Lung (tissue), 12 donors: ENCODE results near the gene RAMP3. TPM values are rescaled to one million over a fixed set of nuclear protein-coding genes. Genes with fewer than 3 reads are reported as not detected.

Source experiments
- ATAC-seq: fragments of 200-7000 bp; cut with Tn5 transposase; one replicate; pipeline ENCODE4 v1.9.1; 2020; ENCODE audit warnings: moderate number of reproducible peaks; ENCODE audit not compliant: insufficient read depth, low FRiP score
- DNase-seq, 3 donors: peaks; one replicate each; pipeline ENCODE4 v3.0.0-alpha.2; 2013 to 2017
- H3K27ac ChIP-seq, 2 donors: one replicate each; pipeline ENCODE4 v1.5.1; 2013; ENCODE audit warnings: mild to moderate bottlenecking in 2 of 2, moderate library complexity in 2 of 2, control low read depth in 1 of 2, inconsistent platforms in 1 of 2, low read depth in 1 of 2, low read length in 1 of 2
- H3K27me3 ChIP-seq, 3 donors: one replicate each; pipeline ENCODE4 v1.5.1; 2013; ENCODE audit warnings: low read length in 2 of 3; ENCODE audit not compliant: control insufficient read depth in 3 of 3, insufficient read depth in 3 of 3
- H3K36me3 ChIP-seq, 4 donors: one replicate each; pipeline ENCODE4 v1.5.1; 2013; ENCODE audit warnings: low read length in 4 of 4, mild to moderate bottlenecking in 1 of 4, moderate library complexity in 1 of 4; ENCODE audit not compliant: control insufficient read depth in 4 of 4, insufficient read depth in 4 of 4
- H3K4me1 ChIP-seq, 5 donors: one replicate each; pipeline ENCODE4 v1.5.1; 2013; ENCODE audit warnings: low read length in 5 of 5, mild to moderate bottlenecking in 2 of 5, moderate library complexity in 1 of 5; ENCODE audit not compliant: control insufficient read depth in 5 of 5, insufficient read depth in 5 of 5
- H3K4me3 ChIP-seq: one replicate; pipeline ENCODE4 v1.5.1; 2013; ENCODE audit warnings: mild to moderate bottlenecking, control low read depth, moderate library complexity
- H3K9ac ChIP-seq, 2 donors: one replicate each; pipeline ENCODE4 v1.5.1; 2013; ENCODE audit warnings: low read length in 2 of 2, control low read depth in 1 of 2; ENCODE audit not compliant: insufficient read depth in 1 of 2
- H3K9me3 ChIP-seq, 4 donors: one replicate each; pipeline ENCODE4 v1.5.1; 2013; ENCODE audit warnings: low read length in 3 of 4, mild to moderate bottlenecking in 1 of 4, moderate library complexity in 1 of 4; ENCODE audit not compliant: control insufficient read depth in 4 of 4, insufficient read depth in 3 of 4
- WGBS, 2 donors: extraction: QIAGEN DNeasy Blood & Tissue Kit; methylation state at CpG; one replicate each; pipeline ENCODE4 v1.1.7; 2013; 5-methylcytosine and 5-hydroxymethylcytosine counted together
- polyA plus RNA-seq, 2 donors: library from polyadenylated mRNA; stranded (reverse); fragments of 200-250 nt; gene quantifications; one replicate each; pipeline ENCODE4 v1.2.1, GENCODE V29; 2013
- total RNA-seq, 2 donors: library from RNA; depleted of rRNA in 1 of 2; stranded (reverse); fragments of >200 nt in 1 of 2; gene quantifications; one replicate each; pipeline ENCODE4 v1.2.1, GENCODE V29; 2014 to 2021
- TF ChIP-seq, protein P1 (sequence below): IDR thresholded peaks from 2 replicates; pipeline ENCODE4 v1.5.1; 2012; ENCODE audit warnings: mild to moderate bottlenecking; ENCODE audit errors: control extremely low read depth, extremely low read depth
- donor health status: control.
- donor health status: control.
- donor health status: Bipolar disorder and iron deficiency.
- donor health status: healthy.
- donor health status: DM: yes; HTN: yes; CAD: no.

The RAMP3 gene
- total and polyA plus RNA-seq, 4 donors, result 47.3 to 116 (median 63.3) TPM

DNA sequence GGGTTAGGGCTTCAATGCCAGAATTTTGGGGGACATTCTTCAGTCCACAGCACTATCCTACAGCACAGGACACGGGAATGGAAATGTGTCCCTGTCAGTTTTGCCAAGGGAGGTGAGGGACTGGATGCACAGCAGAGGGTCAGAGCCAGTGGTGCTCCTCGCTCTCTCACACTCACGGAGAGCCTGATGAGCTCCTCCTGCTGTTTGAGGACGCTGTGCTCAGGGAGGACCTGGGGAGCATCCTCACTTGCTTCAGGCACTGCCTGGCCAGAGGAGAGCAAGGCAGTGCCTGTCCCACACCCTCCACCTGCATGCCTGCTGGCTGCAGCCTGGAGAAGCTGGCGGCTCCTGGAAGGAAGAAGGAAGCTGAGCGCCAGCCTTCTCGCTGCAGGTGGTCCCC lies 58.6 kb downstream of the RAMP3 start:
- Histone ChIP-seq H3K9me3 (no peaks in the 10 kb centered on the region), H3K27ac (no peak overlapping the region), H3K4me1 (peaks cover 0 to 17% (median 4%) of the 10 kb centered on the region in 5 donors), H3K9ac (no peak overlapping the region), H3K27me3 (peaks cover 0 to 11% (median 0%) of the 10 kb centered on the region in 3 donors), H3K36me3 (no peaks in the 10 kb centered on the region), H3K4me3 (no peak overlapping the region)
- TF ChIP-seq, protein P1, sequence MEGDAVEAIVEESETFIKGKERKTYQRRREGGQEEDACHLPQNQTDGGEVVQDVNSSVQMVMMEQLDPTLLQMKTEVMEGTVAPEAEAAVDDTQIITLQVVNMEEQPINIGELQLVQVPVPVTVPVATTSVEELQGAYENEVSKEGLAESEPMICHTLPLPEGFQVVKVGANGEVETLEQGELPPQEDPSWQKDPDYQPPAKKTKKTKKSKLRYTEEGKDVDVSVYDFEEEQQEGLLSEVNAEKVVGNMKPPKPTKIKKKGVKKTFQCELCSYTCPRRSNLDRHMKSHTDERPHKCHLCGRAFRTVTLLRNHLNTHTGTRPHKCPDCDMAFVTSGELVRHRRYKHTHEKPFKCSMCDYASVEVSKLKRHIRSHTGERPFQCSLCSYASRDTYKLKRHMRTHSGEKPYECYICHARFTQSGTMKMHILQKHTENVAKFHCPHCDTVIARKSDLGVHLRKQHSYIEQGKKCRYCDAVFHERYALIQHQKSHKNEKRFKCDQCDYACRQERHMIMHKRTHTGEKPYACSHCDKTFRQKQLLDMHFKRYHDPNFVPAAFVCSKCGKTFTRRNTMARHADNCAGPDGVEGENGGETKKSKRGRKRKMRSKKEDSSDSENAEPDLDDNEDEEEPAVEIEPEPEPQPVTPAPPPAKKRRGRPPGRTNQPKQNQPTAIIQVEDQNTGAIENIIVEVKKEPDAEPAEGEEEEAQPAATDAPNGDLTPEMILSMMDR, result no peak
- ATAC-seq (no peak), DNase-seq (no peak)
- 61 to 65% methylated on average over 7 of the region's 7 CpGs for WGBS, 2 donors

DNA sequence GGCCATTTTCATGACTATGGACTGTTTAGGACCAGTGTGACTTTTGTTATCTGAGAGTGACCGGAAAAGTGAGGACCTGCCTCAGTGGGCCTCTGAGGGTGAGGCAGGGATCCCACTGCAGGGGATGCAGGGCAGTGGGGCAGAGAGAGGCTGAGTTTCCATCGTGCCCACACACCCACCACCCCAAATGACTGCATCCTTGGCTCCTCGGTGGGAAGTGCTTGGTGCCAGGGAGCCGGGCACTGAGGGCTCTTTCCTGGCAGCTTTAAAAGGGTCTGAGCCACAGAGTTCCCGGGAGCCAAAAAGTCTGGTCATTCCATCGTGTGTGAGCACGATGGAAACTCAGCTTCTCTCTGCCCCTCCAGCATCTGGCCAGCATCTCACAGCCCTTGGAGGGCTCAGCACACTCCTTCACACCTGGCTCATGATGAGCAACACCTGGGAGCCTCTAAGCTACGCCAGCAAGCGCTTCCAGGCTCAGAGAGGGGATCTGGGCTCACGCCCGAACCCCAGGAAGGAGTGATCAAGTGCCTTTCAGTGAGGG lies 59.1 kb downstream of the RAMP3 start:
- no peak overlapping the region for H3K4me3 ChIP-seq
- H3K9me3 ChIP-seq, result no peaks in the 10 kb centered on the region
- TF ChIP-seq, protein P1, result no peak
- no peak for DNase-seq
- peaks cover 0 to 11% (median 0%) of the 10 kb centered on the region in 3 donors for H3K27me3 ChIP-seq
- no peaks in the 10 kb centered on the region for H3K36me3 ChIP-seq
- ATAC-seq, result no peak
- no peak overlapping the region for H3K9ac ChIP-seq
- peaks cover 0 to 22% (median 4%) of the 10 kb centered on the region in 5 donors for H3K4me1 ChIP-seq
- WGBS, 2 donors, result 72 to 76% methylated on average over 11 of the region's 11 CpGs
- no peak overlapping the region for H3K27ac ChIP-seq

DNA sequence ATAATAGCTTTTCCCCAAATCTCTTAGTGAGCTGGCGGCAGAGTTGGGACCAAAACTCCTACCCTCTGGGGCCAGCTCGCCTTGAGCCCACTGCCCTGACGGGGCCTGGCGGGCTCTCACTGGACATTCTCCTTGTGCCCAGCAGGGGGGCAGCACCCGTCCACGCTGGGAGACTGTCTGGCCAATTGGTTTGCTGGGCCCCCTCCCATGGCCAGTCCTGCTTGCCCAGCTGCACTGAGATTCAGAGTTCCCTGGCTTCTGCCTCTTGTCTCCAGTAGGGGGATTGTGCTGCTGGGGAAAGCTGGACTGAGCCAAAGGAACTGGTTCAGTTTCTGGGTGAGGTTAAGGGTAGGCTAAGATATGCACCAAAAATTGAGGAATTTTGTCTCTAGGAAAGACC lies 59.8 kb downstream of the RAMP3 start:
- no peak overlapping the region for H3K4me3 ChIP-seq
- no peaks in the 10 kb centered on the region for H3K9me3 ChIP-seq
- TF ChIP-seq, protein P1, result no peak
- H3K27me3 ChIP-seq, result peaks cover 0 to 11% (median 0%) of the 10 kb centered on the region in 3 donors
- no peak for DNase-seq
- H3K36me3 ChIP-seq, result no peaks in the 10 kb centered on the region
- no peak overlapping the region for H3K9ac ChIP-seq
- no peak for ATAC-seq
- 56 to 61% methylated on average over 6 of the region's 6 CpGs for WGBS, 2 donors
- peaks cover 0 to 23% (median 4%) of the 10 kb centered on the region in 5 donors for H3K4me1 ChIP-seq
- no peak overlapping the region for H3K27ac ChIP-seq

DNA sequence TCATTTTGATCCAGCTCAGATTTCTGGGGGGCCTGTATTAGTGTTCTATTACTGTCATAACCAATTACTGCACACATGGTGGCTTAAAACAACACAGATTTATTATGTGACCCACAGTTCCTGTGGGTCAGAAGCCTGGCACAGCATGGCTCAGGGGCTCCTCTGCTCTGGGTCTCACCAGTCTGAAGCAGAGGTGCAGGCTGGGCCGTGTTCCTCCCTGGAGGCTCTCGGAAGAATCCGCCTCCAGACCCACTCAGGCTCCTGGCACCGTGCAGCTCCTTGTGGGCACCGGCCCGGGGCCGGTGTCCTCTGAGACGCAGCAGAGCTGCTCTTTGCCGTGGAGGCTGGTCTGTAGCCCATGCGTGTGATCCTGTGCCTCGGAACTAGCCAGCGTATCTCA lies 61.5 kb downstream of the RAMP3 start:
- Histone ChIP-seq H3K9ac (no peak overlapping the region), H3K27ac (no peak overlapping the region), H3K9me3 (no peaks in the 10 kb centered on the region), H3K4me1 (peaks cover 0 to 27% (median 4%) of the 10 kb centered on the region in 5 donors), H3K27me3 (peaks cover 0 to 9% (median 0%) of the 10 kb centered on the region in 3 donors), H3K36me3 (no peaks in the 10 kb centered on the region), H3K4me3 (no peak overlapping the region)
- 91 to 94% methylated on average over 12 of the region's 12 CpGs for WGBS, 2 donors
- DNase-seq (no peak), ATAC-seq (no peak)
- TF ChIP-seq, protein P1, result no peak
